Measurements from ENCODE around the gene RNASEL.

GRCh38 chr1:182587093-182587492 lies 2.0 kb downstream of the RNASEL start:
- TF ChIP-seq, protein P1, sequence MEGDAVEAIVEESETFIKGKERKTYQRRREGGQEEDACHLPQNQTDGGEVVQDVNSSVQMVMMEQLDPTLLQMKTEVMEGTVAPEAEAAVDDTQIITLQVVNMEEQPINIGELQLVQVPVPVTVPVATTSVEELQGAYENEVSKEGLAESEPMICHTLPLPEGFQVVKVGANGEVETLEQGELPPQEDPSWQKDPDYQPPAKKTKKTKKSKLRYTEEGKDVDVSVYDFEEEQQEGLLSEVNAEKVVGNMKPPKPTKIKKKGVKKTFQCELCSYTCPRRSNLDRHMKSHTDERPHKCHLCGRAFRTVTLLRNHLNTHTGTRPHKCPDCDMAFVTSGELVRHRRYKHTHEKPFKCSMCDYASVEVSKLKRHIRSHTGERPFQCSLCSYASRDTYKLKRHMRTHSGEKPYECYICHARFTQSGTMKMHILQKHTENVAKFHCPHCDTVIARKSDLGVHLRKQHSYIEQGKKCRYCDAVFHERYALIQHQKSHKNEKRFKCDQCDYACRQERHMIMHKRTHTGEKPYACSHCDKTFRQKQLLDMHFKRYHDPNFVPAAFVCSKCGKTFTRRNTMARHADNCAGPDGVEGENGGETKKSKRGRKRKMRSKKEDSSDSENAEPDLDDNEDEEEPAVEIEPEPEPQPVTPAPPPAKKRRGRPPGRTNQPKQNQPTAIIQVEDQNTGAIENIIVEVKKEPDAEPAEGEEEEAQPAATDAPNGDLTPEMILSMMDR (IDR thresholded peaks at IDR 0.05): no peak
- TF ChIP-seq SIN3A (IDR thresholded peaks at IDR 0.05; ENCODE audit: borderline replicate concordance, insufficient read depth, low read depth, low read length): no peak
- TF ChIP-seq POLR2AphosphoS5 (IDR thresholded peaks at IDR 0.05; ENCODE audit: low read depth, low read length): no peak
- TF ChIP-seq REST (IDR thresholded peaks at IDR 0.05; ENCODE audit: insufficient read depth in 1 of 2, low read depth in 2 of 2, low read length in 1 of 2): no peak

Measured in Panc1 (cell line).